ENCODE results near the gene GM2A.

- TF ChIP-seq, protein P1, sequence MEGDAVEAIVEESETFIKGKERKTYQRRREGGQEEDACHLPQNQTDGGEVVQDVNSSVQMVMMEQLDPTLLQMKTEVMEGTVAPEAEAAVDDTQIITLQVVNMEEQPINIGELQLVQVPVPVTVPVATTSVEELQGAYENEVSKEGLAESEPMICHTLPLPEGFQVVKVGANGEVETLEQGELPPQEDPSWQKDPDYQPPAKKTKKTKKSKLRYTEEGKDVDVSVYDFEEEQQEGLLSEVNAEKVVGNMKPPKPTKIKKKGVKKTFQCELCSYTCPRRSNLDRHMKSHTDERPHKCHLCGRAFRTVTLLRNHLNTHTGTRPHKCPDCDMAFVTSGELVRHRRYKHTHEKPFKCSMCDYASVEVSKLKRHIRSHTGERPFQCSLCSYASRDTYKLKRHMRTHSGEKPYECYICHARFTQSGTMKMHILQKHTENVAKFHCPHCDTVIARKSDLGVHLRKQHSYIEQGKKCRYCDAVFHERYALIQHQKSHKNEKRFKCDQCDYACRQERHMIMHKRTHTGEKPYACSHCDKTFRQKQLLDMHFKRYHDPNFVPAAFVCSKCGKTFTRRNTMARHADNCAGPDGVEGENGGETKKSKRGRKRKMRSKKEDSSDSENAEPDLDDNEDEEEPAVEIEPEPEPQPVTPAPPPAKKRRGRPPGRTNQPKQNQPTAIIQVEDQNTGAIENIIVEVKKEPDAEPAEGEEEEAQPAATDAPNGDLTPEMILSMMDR (IDR thresholded peaks at IDR 0.05), result no peak
- TF ChIP-seq POLR2AphosphoS5 (IDR thresholded peaks at IDR 0.05) (no peak), EP300 (IDR thresholded peaks at IDR 0.05) (no peak)
Measured at GRCh38 chr5:151254556-151254955, 1.6 kb downstream of the GM2A start.
